ENCODE results near the gene GPR151. TPM values are rescaled to one million over a fixed set of nuclear protein-coding genes. Genes with fewer than 3 reads are reported as not detected.

Gene GPR151
- polyA plus RNA-seq, 2 donors, result not detected

- no peak overlapping the region for H3K4me3 ChIP-seq (ENCODE audit: low read depth in 1 of 2, low read length in 2 of 2)
- no peak overlapping the region for H3K27ac ChIP-seq (ENCODE audit: low read depth in 2 of 2, low read length in 1 of 2)
- H3K4me1 ChIP-seq (ENCODE audit: control insufficient read depth in 2 of 2, insufficient read depth in 2 of 2, low read length in 1 of 2), result no peaks in the 10 kb centered on the region
- no peaks in the 10 kb centered on the region for H3K27me3 ChIP-seq (ENCODE audit: control insufficient read depth in 1 of 2, insufficient read depth in 2 of 2, low read length in 2 of 2)
- H3K9me3 ChIP-seq (ENCODE audit: control insufficient read depth in 2 of 2, insufficient read depth in 1 of 2, low read depth in 1 of 2, low read length in 1 of 2), result no peaks in the 10 kb centered on the region
- 60 to 69% methylated on average over 3 of the region's 3 CpGs for WGBS, 2 donors
- H3K36me3 ChIP-seq (ENCODE audit: control insufficient read depth in 2 of 2, insufficient read depth in 2 of 2, low read length in 1 of 2), result peaks cover 0 to 4% of the 10 kb centered on the region in 2 donors
Observed at GRCh38 chr5:146466521-146467349, 49.3 kb downstream of the GPR151 start.

GRCh38 chr5:146463446-146463845 lies 52.5 kb downstream of the GPR151 start:
- WGBS, 2 donors, result 77 to 79% methylated on average over 6 of the region's 6 CpGs
- Histone ChIP-seq H3K27ac (ENCODE audit: low read depth in 2 of 2, low read length in 1 of 2) (no peak overlapping the region), H3K9me3 (ENCODE audit: control insufficient read depth in 2 of 2, insufficient read depth in 1 of 2, low read depth in 1 of 2, low read length in 1 of 2) (no peaks in the 10 kb centered on the region), H3K27me3 (ENCODE audit: control insufficient read depth in 1 of 2, insufficient read depth in 2 of 2, low read length in 2 of 2) (no peaks in the 10 kb centered on the region), H3K36me3 (ENCODE audit: control insufficient read depth in 2 of 2, insufficient read depth in 2 of 2, low read length in 1 of 2) (peaks cover 6 to 9% of the 10 kb centered on the region in 2 donors), H3K4me1 (ENCODE audit: control insufficient read depth in 2 of 2, insufficient read depth in 2 of 2, low read length in 1 of 2) (no peaks in the 10 kb centered on the region), H3K4me3 (ENCODE audit: low read depth in 1 of 2, low read length in 2 of 2) (no peak overlapping the region)

Other genes starting within 250 kb of the GPR151 start
- gene POU4F3, start 177.4 kb downstream of the GPR151 start, polyA plus RNA-seq, result under 1 TPM in 1 of 2 donors, not detected in 1; 0.08 TPM
- 10 to 100 TPM; 24.8 to 40.4 TPM for gene TCERG1, start 68.9 kb downstream of the GPR151 start, polyA plus RNA-seq

All from esophagus (tissue), 2 donors.